ENCODE measurements around the gene S100P. TPM values are rescaled to one million over a fixed set of nuclear protein-coding genes. Genes with fewer than 3 reads are reported as not detected.
A peak's percentile ranks its signal among the peaks of the same experiment; 100 is the strongest.

Gene S100P
- total RNA-seq, 2 donors from 2014 or later: 137 to 547 TPM

GRCh38 chr4:6673660-6674499 is 19.8 kb upstream of the S100P start:
- peak overlapping the region; percentile 89 for H3K27ac ChIP-seq
- intact Hi-C loops (cut with DNase I): no loop called here
- H3K4me1 ChIP-seq: peaks cover 8% of the 10 kb centered on the region
- no peaks in the 10 kb centered on the region for H3K27me3 ChIP-seq
- H3K36me3 ChIP-seq: no peaks in the 10 kb centered on the region
- no peaks in the 10 kb centered on the region for H3K9me3 ChIP-seq
- DNase-seq: peak; percentile 93
- peak overlapping the region; percentile 78 for H3K4me3 ChIP-seq
- peak overlapping the region; percentile 68 to 89 for H3K9ac ChIP-seq (ENCODE audit: low read depth in 2 of 2, low read length in 2 of 2)
- TF ChIP-seq CTCF (IDR thresholded peaks at IDR 0.05): no peak

- no peaks in the 10 kb centered on the region for H3K36me3 ChIP-seq
- peak overlapping the region; percentile 68 to 89 for H3K9ac ChIP-seq (ENCODE audit: low read depth in 2 of 2, low read length in 2 of 2)
- peak; percentile 76 for DNase-seq
- TF ChIP-seq CTCF (IDR thresholded peaks at IDR 0.05): peak; percentile 34
- peaks cover 8% of the 10 kb centered on the region for H3K4me1 ChIP-seq
- intact Hi-C loops (cut with DNase I): no loop called here
- peak overlapping the region; percentile 78 for H3K4me3 ChIP-seq
- no peaks in the 10 kb centered on the region for H3K27me3 ChIP-seq
- no peaks in the 10 kb centered on the region for H3K9me3 ChIP-seq
- peak overlapping the region; percentile 89 for H3K27ac ChIP-seq
Measured at GRCh38 chr4:6674500-6675149, 19.1 kb upstream of the S100P start.

GRCh38 chr4:6676722-6677558 is 16.7 kb upstream of the S100P start:
- Histone ChIP-seq H3K36me3 (no peaks in the 10 kb centered on the region), H3K27me3 (no peaks in the 10 kb centered on the region), H3K4me1 (peaks cover 8% of the 10 kb centered on the region), H3K9ac (ENCODE audit: low read depth in 2 of 2, low read length in 2 of 2) (no peak overlapping the region), H3K27ac (no peak overlapping the region), H3K9me3 (no peaks in the 10 kb centered on the region), H3K4me3 (no peak overlapping the region)
- intact Hi-C loops (cut with DNase I): no loop called here
- TF ChIP-seq CTCF (IDR thresholded peaks at IDR 0.05): no peak
- DNase-seq: no peak

GRCh38 chr4:6680372-6681034 is 13.2 kb upstream of the S100P start:
- no peak overlapping the region for H3K4me3 ChIP-seq

More at GRCh38 chr4:6680372-6681034, 13.2 kb upstream of the S100P start:
- intact Hi-C loops (cut with DNase I): no loop called here
- no peak for TF ChIP-seq CTCF (IDR thresholded peaks at IDR 0.05)
- Histone ChIP-seq H3K27ac (no peak overlapping the region), H3K9me3 (no peaks in the 10 kb centered on the region), H3K9ac (ENCODE audit: low read depth in 2 of 2, low read length in 2 of 2) (no peak overlapping the region), H3K27me3 (no peaks in the 10 kb centered on the region), H3K36me3 (no peaks in the 10 kb centered on the region), H3K4me1 (peaks cover 2% of the 10 kb centered on the region)
- no peak for DNase-seq
